CD4-positive, alpha-beta T cell (primary cell): ENCODE measurements around the gene ZNHIT3. TPM values are rescaled to one million over a fixed set of nuclear protein-coding genes. Genes with fewer than 3 reads are reported as not detected.

Source experiments
- ATAC-seq: fragments of 200-7000 bp; cut with Tn5 transposase; one replicate; pipeline ENCODE4 v1.10.0; 2022; ENCODE audit warnings: mild to moderate bottlenecking; ENCODE audit not compliant: poor library complexity
- CTCF ChIA-PET: fragments of 350-600 bp; sonication (Branson Sonifier 250); formaldehyde crosslinking; loops from one replicate; lab custom pipeline; 2021; ENCODE audit warnings: antibody characterized with exemption, inconsistent platforms; lab: Charles Lee
- POLR2A ChIA-PET: fragments of 350-600 bp; sonication (Branson Sonifier 250); formaldehyde crosslinking; loops from one replicate; lab custom pipeline; 2021; ENCODE audit warnings: antibody characterized with exemption, inconsistent platforms; lab: Charles Lee
- DNase-seq, 14 experiments: peaks; one replicate each; pipeline ENCODE4 v3.0.0-alpha.2; 2013 to 2020; ENCODE audit warnings: mixed read lengths in 2 of 14
- H3K27ac ChIP-seq, 2 donors: one replicate each; pipeline versions ENCODE4 v1.5.1 to v1.7.0; 2013; ENCODE audit warnings: low read length in 2 of 2, low read depth in 1 of 2, mild to moderate bottlenecking in 1 of 2
- H3K27me3 ChIP-seq, 2 experiments: 1 replicate in 1 of 2; 2 replicates in 1 of 2; pipeline versions ENCODE4 v1.6.1 to v1.7.0; 2013; ENCODE audit warnings: low read length in 2 of 2, control low read depth in 1 of 2, mild to moderate bottlenecking in 1 of 2, moderate library complexity in 1 of 2; ENCODE audit not compliant: insufficient read depth in 2 of 2, control insufficient read depth in 1 of 2
- H3K36me3 ChIP-seq: one replicate; pipeline ENCODE4 v1.6.1; 2013; ENCODE audit warnings: low read length, control low read depth; ENCODE audit not compliant: insufficient read depth
- H3K4me1 ChIP-seq: one replicate; pipeline ENCODE4 v1.6.1; 2013; ENCODE audit warnings: low read length, control low read depth; ENCODE audit not compliant: insufficient read depth
- H3K4me3 ChIP-seq: one replicate; pipeline ENCODE4 v1.5.1; 2013; ENCODE audit warnings: mild to moderate bottlenecking, low read length, moderate library complexity
- H3K9me3 ChIP-seq, 2 experiments: 1 replicate in 1 of 2; 2 replicates in 1 of 2; pipeline versions ENCODE4 v1.6.1 to v1.7.0; 2013; ENCODE audit warnings: low read length in 2 of 2, mild to moderate bottlenecking in 2 of 2, control low read depth in 1 of 2, moderate library complexity in 1 of 2; ENCODE audit not compliant: control insufficient read depth in 1 of 2, insufficient read depth in 1 of 2
- H3K27ac Mint-ChIP-seq: one replicate; pipeline ENCODE4 v1.8.0; 2020; ENCODE audit warnings: mixed read lengths
- H3K27me3 Mint-ChIP-seq: one replicate; pipeline ENCODE4 v1.8.0; 2021; ENCODE audit warnings: mixed read lengths
- H3K36me3 Mint-ChIP-seq: one replicate; pipeline ENCODE4 v1.8.0; 2021; ENCODE audit warnings: low read depth, mixed read lengths
- H3K4me1 Mint-ChIP-seq: one replicate; pipeline ENCODE4 v1.8.0; 2021; ENCODE audit warnings: low read depth, mixed read lengths
- H3K4me3 Mint-ChIP-seq: one replicate; pipeline ENCODE4 v1.8.0; 2020; ENCODE audit warnings: mild to moderate bottlenecking, mixed read lengths
- H3K9me3 Mint-ChIP-seq: one replicate; pipeline ENCODE4 v1.8.0; 2020; ENCODE audit warnings: mixed read lengths
- CTCF ChIP-seq: fragments of 200-600 bp; IDR thresholded peaks from one replicate; pipeline ENCODE4 v1.8.0; 2022; ENCODE audit warnings: antibody characterized with exemption, mild to moderate bottlenecking
- intact Hi-C, 2 experiments: fragments of 100-400 bp; cut with DNase I in 1 of 2; cut with micrococcal nuclease in 1 of 2; formaldehyde crosslinking; loops; one replicate each; pipeline versions ENCODE4 v1.15.1 to v1.9.0; 2023 to 2025; cut with DNase I, micrococcal nuclease
- total RNA-seq, 174 experiments: library from RNA in 2 of 174; stranded (reverse) in 2 of 174; gene quantifications; one replicate each; pipeline ENCODE4 v1.2.3 and lab custom pipeline; 2021 to 2026

ZNHIT3 gene
- total RNA-seq, 2 experiments from 2014 or later: 70.2 to 73.9 TPM

GRCh38 chr17:36542755-36543154 is 56.3 kb downstream of the ZNHIT3 start:
- Histone ChIP-seq H3K36me3 (peaks cover 8% of the 10 kb centered on the region), H3K27ac (no peak overlapping the region), H3K4me3 (no peak overlapping the region), H3K4me1 (peaks cover 22% of the 10 kb centered on the region), H3K9me3 (no peaks in the 10 kb centered on the region), H3K27me3 (no peaks in the 10 kb centered on the region)
- H3K4me3 Mint-ChIP-seq: peak overlapping the region; percentile 48
- ChIA-PET CTCF (interaction anchor here (2.1 kb wide), 1 partner anchor 8 kb away, joined by 18 read pairs; the partner anchor contains the start of genes MYO19 and PIGW), POLR2A (no interaction called here)
- no peaks in the 10 kb centered on the region for H3K27me3 Mint-ChIP-seq
- H3K27ac Mint-ChIP-seq: peak overlapping the region; percentile 97
- DNase-seq (no peak), ATAC-seq (no peak)
- peaks cover 38% of the 10 kb centered on the region for H3K36me3 Mint-ChIP-seq
- no peak for TF ChIP-seq CTCF
- H3K4me1 Mint-ChIP-seq: peaks cover 32% of the 10 kb centered on the region
- intact Hi-C loops: loop anchor here in 1 of 2 experiments (5.0 kb wide), 1 partner anchor 180 kb away; no protein-coding TSS in a partner anchor
- no peaks in the 10 kb centered on the region for H3K9me3 Mint-ChIP-seq

- H3K4me1 ChIP-seq: peaks cover 29% of the 10 kb centered on the region
- H3K36me3 ChIP-seq: peaks cover 6% of the 10 kb centered on the region
- no peaks in the 10 kb centered on the region for H3K9me3 ChIP-seq
- Mint-ChIP-seq H3K27me3 (no peaks in the 10 kb centered on the region), H3K4me1 (peaks cover 42% of the 10 kb centered on the region), H3K9me3 (no peaks in the 10 kb centered on the region), H3K27ac (peak overlapping the region; percentile 97), H3K36me3 (peaks cover 42% of the 10 kb centered on the region), H3K4me3 (peak overlapping the region; percentile 99)
- peak overlapping the region; percentile 96 to 99 for H3K27ac ChIP-seq
- no peak for ATAC-seq
- intact Hi-C loops: loop anchor here in 1 of 2 experiments (1.0 to 5.0 kb wide), 5 partner anchors 9 to 405 kb away; partner anchors contain the start of genes AATF, DHRS11 and ZNHIT3
- H3K4me3 ChIP-seq: peak overlapping the region; percentile 99
- DNase-seq: peak in 6 of 14 experiments; percentile 4 to 61 (median 19)
- ChIA-PET POLR2A (interaction anchor here (0.9 to 4.0 kb wide), 4 partner anchors 9 to 735 kb away, joined by 3 to 145 read pairs (median 30); partner anchors contain the start of genes MRM1, MYO19, PIGW and TAF15), CTCF (interaction anchor here (0.8 to 2.1 kb wide), 4 partner anchors 8 to 61 kb away, joined by 3 to 18 read pairs (median 4); partner anchors contain the start of genes MYO19 and PIGW)
- no peaks in the 10 kb centered on the region for H3K27me3 ChIP-seq
- no peak for TF ChIP-seq CTCF
Observed at GRCh38 chr17:36544044-36544306, 57.5 kb downstream of the ZNHIT3 start.

GRCh38 chr17:36544307-36545076 is 58.0 kb downstream of the ZNHIT3 start, which contains the start of gene GGNBP2:
GGNBP2 (plus strand) TSS chr17:36544919; CDS start chr17:36545725, 806 bp downstream.
- H3K4me3 ChIP-seq: peak within 1 kb of the TSS; percentile 99
- peak within 1 kb of the TSS; percentile 96 to 99 for H3K27ac ChIP-seq
- H3K4me3 Mint-ChIP-seq: peak within 1 kb of the TSS; percentile 99
- peaks cover 44% of the 10 kb centered on the region for H3K4me1 Mint-ChIP-seq
- ChIA-PET POLR2A (interaction anchor here (0.9 to 4.0 kb wide), 8 partner anchors 10 to 736 kb away, joined by 3 to 145 read pairs (median 12); partner anchors contain the start of genes MRM1, MYO19, PIGW and TAF15), CTCF (interaction anchor here (0.8 to 2.1 kb wide), 4 partner anchors 8 to 62 kb away, joined by 3 to 18 read pairs (median 4); partner anchors contain the start of genes MYO19 and PIGW)
- H3K9me3 ChIP-seq: no peaks in the 10 kb centered on the region
- no peaks in the 10 kb centered on the region for H3K9me3 Mint-ChIP-seq
- H3K36me3 ChIP-seq: peaks cover 6% of the 10 kb centered on the region
- TF ChIP-seq CTCF: no peak
- H3K27me3 ChIP-seq: no peaks in the 10 kb centered on the region
- peaks cover 42% of the 10 kb centered on the region for H3K36me3 Mint-ChIP-seq
- H3K27ac Mint-ChIP-seq: peak within 1 kb of the TSS; percentile 97
- ATAC-seq (peak; percentile 57), DNase-seq (peak; percentile 84 to 97 (median 88))
- intact Hi-C loops: loop anchor here (1.0 to 5.0 kb wide), 6 partner anchors 9 to 404 kb away; partner anchors contain the start of genes DHRS11 (in 2 of the 2), AATF (in 1 of the 2) and ZNHIT3 (in 1 of the 2)
- H3K27me3 Mint-ChIP-seq: no peaks in the 10 kb centered on the region
- peaks cover 34% of the 10 kb centered on the region for H3K4me1 ChIP-seq
